22Rv1 (cell line): ENCODE data around the gene ASB4.

Source experiments
- H3K27ac ChIP-seq: fragments of 450-650 bp; 2 replicates; pipeline ENCODE4 v1.5.1; 2017
- ZFX ChIP-seq: fragments of 450-650 bp; IDR thresholded peaks from 2 replicates; pipeline ENCODE4 v1.6.1; 2017; ENCODE audit warnings: antibody characterized with exemption, borderline replicate concordance
- TF ChIP-seq, protein P1 (sequence below): fragments of 450-650 bp; IDR thresholded peaks from 2 replicates; pipeline ENCODE4 v1.5.1; 2017; ENCODE audit warnings: mild to moderate bottlenecking

The ASB4 gene

GRCh38 chr7:95479992-95480624 lies 5.6 kb upstream of the ASB4 start:
- H3K27ac ChIP-seq, result no peak overlapping the region
- TF ChIP-seq, protein P1, sequence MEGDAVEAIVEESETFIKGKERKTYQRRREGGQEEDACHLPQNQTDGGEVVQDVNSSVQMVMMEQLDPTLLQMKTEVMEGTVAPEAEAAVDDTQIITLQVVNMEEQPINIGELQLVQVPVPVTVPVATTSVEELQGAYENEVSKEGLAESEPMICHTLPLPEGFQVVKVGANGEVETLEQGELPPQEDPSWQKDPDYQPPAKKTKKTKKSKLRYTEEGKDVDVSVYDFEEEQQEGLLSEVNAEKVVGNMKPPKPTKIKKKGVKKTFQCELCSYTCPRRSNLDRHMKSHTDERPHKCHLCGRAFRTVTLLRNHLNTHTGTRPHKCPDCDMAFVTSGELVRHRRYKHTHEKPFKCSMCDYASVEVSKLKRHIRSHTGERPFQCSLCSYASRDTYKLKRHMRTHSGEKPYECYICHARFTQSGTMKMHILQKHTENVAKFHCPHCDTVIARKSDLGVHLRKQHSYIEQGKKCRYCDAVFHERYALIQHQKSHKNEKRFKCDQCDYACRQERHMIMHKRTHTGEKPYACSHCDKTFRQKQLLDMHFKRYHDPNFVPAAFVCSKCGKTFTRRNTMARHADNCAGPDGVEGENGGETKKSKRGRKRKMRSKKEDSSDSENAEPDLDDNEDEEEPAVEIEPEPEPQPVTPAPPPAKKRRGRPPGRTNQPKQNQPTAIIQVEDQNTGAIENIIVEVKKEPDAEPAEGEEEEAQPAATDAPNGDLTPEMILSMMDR, result no peak
- no peak for TF ChIP-seq ZFX

DNA sequence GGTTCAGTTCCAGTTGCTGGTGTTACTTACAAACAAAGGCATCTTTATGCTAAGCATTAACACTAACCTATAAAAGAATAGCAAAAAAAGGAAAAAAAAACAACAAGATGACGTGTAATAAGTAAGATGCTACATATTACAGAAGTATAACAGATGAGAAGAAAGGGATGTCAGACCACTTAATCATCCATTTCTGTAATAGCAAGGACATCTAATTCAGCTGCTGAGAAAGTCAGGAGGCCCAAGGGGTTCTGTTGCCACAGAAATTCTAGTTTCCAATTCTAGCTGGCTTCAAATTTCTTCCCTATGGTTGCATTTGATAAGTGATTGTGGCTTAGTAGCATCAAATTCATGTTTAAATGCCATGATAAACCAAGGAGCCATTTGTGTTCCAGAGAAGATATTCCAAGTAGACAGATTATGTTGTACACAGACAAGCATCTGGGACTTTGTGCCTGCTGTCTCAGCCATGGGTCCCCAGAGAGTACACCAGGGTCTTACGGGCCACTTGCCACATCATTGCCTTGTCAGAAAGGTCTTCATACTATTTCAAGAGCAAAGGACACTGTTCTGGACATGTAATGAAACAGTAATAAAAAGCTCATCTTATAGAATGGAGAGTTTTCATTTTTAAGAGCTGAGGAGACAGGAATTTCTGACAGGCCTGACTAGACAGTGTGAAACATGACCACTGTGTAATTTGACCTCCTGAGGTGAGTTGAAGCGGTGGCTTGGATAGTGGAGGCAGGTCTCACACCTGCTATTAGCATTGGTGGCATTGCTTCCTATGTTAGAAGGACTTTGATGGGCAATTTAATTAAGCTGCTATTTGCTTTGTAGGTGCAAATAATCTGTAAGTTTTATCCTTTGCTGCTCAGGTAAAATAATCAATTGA lies 4.2 kb upstream of the ASB4 start:
- no peak overlapping the region for H3K27ac ChIP-seq
- TF ChIP-seq ZFX, result no peak
- TF ChIP-seq, protein P1, result no peak

GRCh38 chr7:95482424-95482823 lies 3.3 kb upstream of the ASB4 start:
- no peak for TF ChIP-seq ZFX
- TF ChIP-seq, protein P1, result no peak
- no peak overlapping the region for H3K27ac ChIP-seq

DNA sequence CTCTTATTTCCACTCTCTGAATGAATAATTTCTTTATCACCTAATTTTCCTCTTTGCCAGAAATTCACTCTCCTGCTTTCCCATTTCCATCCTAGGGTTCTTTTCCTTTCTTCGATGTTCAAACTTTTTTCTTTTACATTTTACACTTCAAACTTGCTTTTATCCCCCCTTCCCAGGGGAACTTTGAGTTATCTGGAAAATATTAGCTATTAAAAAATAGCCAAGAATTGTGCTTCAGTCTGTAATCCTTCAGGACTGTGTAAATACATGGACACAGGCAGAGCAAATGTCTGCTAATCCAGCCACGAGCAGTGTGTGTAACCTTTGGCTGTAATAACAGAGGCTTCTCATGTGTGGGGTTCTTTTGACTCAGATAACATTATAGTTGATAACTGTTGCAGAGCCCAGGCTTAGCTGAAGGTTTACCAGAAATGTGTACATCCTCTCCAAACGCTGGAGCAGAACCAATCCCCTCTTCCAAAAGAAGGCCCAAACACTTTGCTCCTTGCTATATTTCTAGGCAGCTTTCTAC lies 4.6 kb downstream of the ASB4 start:
- H3K27ac ChIP-seq, result no peak overlapping the region
- TF ChIP-seq ZFX, result no peak
- TF ChIP-seq, protein P1, result no peak

DNA sequence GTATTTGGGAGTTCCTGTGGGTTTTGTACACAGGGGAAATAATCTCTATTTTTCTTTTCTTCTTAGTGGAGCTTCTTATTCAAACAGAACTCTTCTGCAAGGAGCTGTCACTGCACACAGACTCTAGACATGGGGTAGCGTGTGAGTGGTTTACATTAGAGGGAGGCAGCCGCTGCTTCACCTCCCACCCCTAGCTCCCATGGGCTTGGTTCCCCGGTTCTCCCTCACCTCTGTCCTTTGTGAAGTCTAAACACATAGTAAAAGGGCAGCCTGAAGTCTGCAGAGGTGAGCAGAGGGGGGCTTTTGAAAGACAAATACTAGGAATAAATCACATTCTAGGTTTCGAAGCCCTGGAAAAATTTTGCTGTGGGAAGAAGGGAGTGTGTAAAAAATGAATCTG lies 5.5 kb downstream of the ASB4 start:
- H3K27ac ChIP-seq, result no peak overlapping the region
- TF ChIP-seq, protein P1, result no peak
- no peak for TF ChIP-seq ZFX

GRCh38 chr7:95491634-95492314 lies 6.0 kb downstream of the ASB4 start:
- H3K27ac ChIP-seq, result no peak overlapping the region
- TF ChIP-seq, protein P1, result no peak
- TF ChIP-seq ZFX, result no peak
